HCT116 (cell line): ENCODE results near the gene JAGN1. TPM values are rescaled to one million over a fixed set of nuclear protein-coding genes. Genes with fewer than 3 reads are reported as not detected.

Experiments
- ATAC-seq: fragments of 200-7000 bp; cut with Tn5 transposase; 2 replicates; pipeline ENCODE4 v1.9.1; 2020; ENCODE audit warnings: mild to moderate bottlenecking, moderate library complexity
- BruUV-seq: library from RNA; stranded (reverse); fragments of 400-500 nt; replicated peaks from 2 replicates; lab custom pipeline; 2021; lab: Mats Ljungman, UMichigan
- CTCF ChIA-PET: fragments of 300-600 bp; sonication (Branson Sonifier 250); formaldehyde crosslinking; loops from one replicate; lab custom pipeline; 2021; ENCODE audit warnings: antibody characterized with exemption; lab: Charles Lee
- POLR2A ChIA-PET: fragments of 300-600, 350-600 bp; sonication (Branson Sonifier 250); formaldehyde crosslinking; loops from one replicate; lab custom pipeline; 2021; ENCODE audit warnings: antibody characterized with exemption; lab: Charles Lee
- RAD21 ChIA-PET, 2 experiments: fragments of 300-600 bp; sonication (Branson Sonifier 250); formaldehyde crosslinking; loops; one replicate each; lab custom pipeline; 2023; ENCODE audit warnings: low total read pairs in 2 of 2; ENCODE audit not compliant: uncharacterized antibody in 2 of 2, unreplicated experiment in 2 of 2, low non-redundant PET in 1 of 2; lab: Charles Lee
- DNase-seq: peaks from one replicate; pipeline ENCODE4 v3.0.0-alpha.2; 2010; ENCODE audit warnings: low read depth, low spot score
- H2AFZ ChIP-seq: fragments of 200-600 bp; shearing (Covaris generic), sonication (generic); 2 replicates; pipeline ENCODE4 v1.6.1; 2017; ENCODE audit warnings: low read depth, mixed run types, mixed read lengths, antibody characterized with exemption, low read length; ENCODE audit not compliant: poor library complexity, severe bottlenecking
- H3K27ac ChIP-seq: 2 replicates; pipeline ENCODE4 v1.5.1; 2012; ENCODE audit warnings: low read depth, low read length
- H3K27me3 ChIP-seq: fragments of 200-600 bp; sonication (generic); 2 replicates; pipeline ENCODE4 v1.6.1; 2016; ENCODE audit warnings: mixed run types, low read length, mixed read lengths; ENCODE audit not compliant: insufficient read depth
- H3K36me3 ChIP-seq, 2 experiments: fragments of 200-500 bp in 1 of 2; fragments of 200-600 bp in 1 of 2; sonication (Bioruptor generic) in 1 of 2; sonication (generic) in 1 of 2; 2 replicates each; pipeline versions ENCODE4 v1.5.1 to v1.6.1; 2014 to 2016; ENCODE audit warnings: low read length in 2 of 2, inconsistent platforms in 1 of 2, mixed read lengths in 1 of 2, mixed run types in 1 of 2; ENCODE audit not compliant: insufficient read depth in 2 of 2, control insufficient read depth in 1 of 2
- H3K4me1 ChIP-seq, 2 experiments: fragments of 200-600 bp in 1 of 2; sonication (generic) in 1 of 2; 2 replicates each; pipeline versions ENCODE4 v1.5.1 to v1.6.1; 2012 to 2017; ENCODE audit warnings: low read length in 2 of 2, inconsistent platforms in 1 of 2, mild to moderate bottlenecking in 1 of 2, mixed read lengths in 1 of 2, mixed run types in 1 of 2, moderate library complexity in 1 of 2; ENCODE audit not compliant: insufficient read depth in 2 of 2, control insufficient read depth in 1 of 2
- H3K4me2 ChIP-seq: fragments of 200-600 bp; sonication (generic); 2 replicates; pipeline ENCODE4 v1.6.1; 2017; ENCODE audit warnings: mixed run types, low read length, mixed read lengths
- H3K4me3 ChIP-seq, 2 experiments: fragments of 200-600 bp in 1 of 2; sonication (generic) in 1 of 2; replicated peaks in 1 of 2; 2 replicates each; pipeline ENCODE4 v1.5.1; 2011 to 2016; ENCODE audit warnings: low read length in 2 of 2, control low read depth in 1 of 2, low read depth in 1 of 2, mild to moderate bottlenecking in 1 of 2, mixed read lengths in 1 of 2, mixed run types in 1 of 2
- H3K79me2 ChIP-seq: fragments of 200-600 bp; sonication (generic); 2 replicates; pipeline ENCODE4 v1.6.1; 2017; ENCODE audit warnings: mild to moderate bottlenecking, mixed run types, low read length, moderate library complexity, mixed read lengths; ENCODE audit not compliant: insufficient read depth
- H3K9ac ChIP-seq: fragments of 200-600 bp; sonication (generic); 2 replicates; pipeline ENCODE4 v1.6.1; 2016; ENCODE audit warnings: low read length, mixed read lengths
- H3K9me2 ChIP-seq: fragments of 200-600 bp; sonication (generic), shearing (Covaris generic); 2 replicates; pipeline ENCODE4 v1.6.1; 2017; ENCODE audit warnings: mixed run types, mild to moderate bottlenecking, moderate library complexity; ENCODE audit not compliant: insufficient read depth
- H3K9me3 ChIP-seq, 2 experiments: fragments of 200-500 bp in 1 of 2; fragments of 200-600 bp in 1 of 2; sonication (Bioruptor generic) in 1 of 2; sonication (generic) in 1 of 2; 2 replicates each; pipeline ENCODE4 v1.6.1; 2014 to 2017; ENCODE audit warnings: low read length in 2 of 2, mixed read lengths in 2 of 2, inconsistent platforms in 1 of 2, low read depth in 1 of 2, mild to moderate bottlenecking in 1 of 2, mixed run types in 1 of 2, moderate library complexity in 1 of 2; ENCODE audit not compliant: control insufficient read depth in 1 of 2, insufficient read depth in 1 of 2
- H4K20me1 ChIP-seq: fragments of 200-600 bp; sonication (generic), shearing (Covaris generic); 2 replicates; pipeline ENCODE4 v1.6.1; 2017; ENCODE audit warnings: mixed run types, mild to moderate bottlenecking, moderate library complexity; ENCODE audit not compliant: insufficient read depth
- CBX3 ChIP-seq: IDR thresholded peaks from 2 replicates; pipeline ENCODE4 v1.6.1; 2012; ENCODE audit warnings: low read depth
- EGR1 ChIP-seq: IDR thresholded peaks from 2 replicates; pipeline ENCODE4 v1.6.1; 2012; ENCODE audit warnings: low read depth
- JUND ChIP-seq: IDR thresholded peaks from 2 replicates; pipeline ENCODE4 v1.6.1; 2012
- POLR2A ChIP-seq: IDR thresholded peaks from 2 replicates; pipeline ENCODE4 v1.7.0; 2011; ENCODE audit warnings: borderline replicate concordance; ENCODE audit not compliant: insufficient read depth, insufficient read length; ENCODE audit errors: extremely low read depth
- SIN3A ChIP-seq: IDR thresholded peaks from 2 replicates; pipeline ENCODE4 v1.6.1; 2012; ENCODE audit warnings: low read depth
- YY1 ChIP-seq: IDR thresholded peaks from 2 replicates; pipeline ENCODE4 v1.6.1; 2011; ENCODE audit warnings: low read length, low read depth, moderate library complexity, mild to moderate bottlenecking; ENCODE audit not compliant: insufficient replicate concordance; ENCODE audit errors: extremely low read depth
- ZFX ChIP-seq: fragments of 450-650 bp; IDR thresholded peaks from 2 replicates; pipeline ENCODE4 v1.6.1; 2017
- intact Hi-C: fragments of 100-400 bp; cut with micrococcal nuclease; formaldehyde crosslinking; loops from 2 replicates; pipeline ENCODE4 v1.10.0; 2022
- total RNA-seq: library from RNA; stranded (reverse); gene quantifications from one replicate; pipeline ENCODE4 v1.2.1, GENCODE V29; 2021; ENCODE audit not compliant: unreplicated experiment
- TF ChIP-seq, protein P1 (sequence below): IDR thresholded peaks from 2 replicates; pipeline ENCODE4 v1.6.1; 2012
- TF ChIP-seq, protein P2 (sequence below): IDR thresholded peaks from 2 replicates; pipeline ENCODE4 v1.6.1; 2012
- TF ChIP-seq, protein P3 (sequence below): IDR thresholded peaks from 2 replicates; pipeline ENCODE4 v1.6.1; 2011; ENCODE audit warnings: mild to moderate bottlenecking, low read length, moderate library complexity; ENCODE audit not compliant: insufficient replicate concordance; ENCODE audit errors: extremely low read depth

The JAGN1 gene
- total RNA-seq, 1 experiment from 2014 or later = 33.4 TPM

GRCh38 chr3:9942164-9942563 lies 51.8 kb downstream of the JAGN1 start:
- no peak for ATAC-seq
- H3K36me3 ChIP-seq = no peaks in the 10 kb centered on the region
- H3K9me3 ChIP-seq = no peaks in the 10 kb centered on the region
- intact Hi-C loops = loop anchor here (10.0 kb wide), 1 partner anchor 283 kb away; no protein-coding TSS in a partner anchor
- H4K20me1 ChIP-seq = no peaks in the 10 kb centered on the region
- no TSS peak for BruUV-seq
- DNase-seq = no peak
- no peak overlapping the region for H3K4me3 ChIP-seq
- ChIA-PET CTCF (no interaction called here), POLR2A (interaction anchor here (1.0 kb wide), 1 partner anchor 9 kb away, joined by 3 read pairs; the partner anchor contains the start of gene CRELD1), RAD21 (no interaction called here)
- no peak overlapping the region for H2AFZ ChIP-seq
- peaks cover 2 to 16% of the 10 kb centered on the region in 2 experiments; a peak in 2 of 4 replicates for H3K4me1 ChIP-seq
- no peak overlapping the region for H3K4me2 ChIP-seq
- H3K27ac ChIP-seq = no peak overlapping the region
- no peaks in the 10 kb centered on the region for H3K79me2 ChIP-seq
- no peak overlapping the region for H3K9ac ChIP-seq
- no peaks in the 10 kb centered on the region for H3K27me3 ChIP-seq
- H3K9me2 ChIP-seq = no peaks in the 10 kb centered on the region
- TF ChIP-seq, protein P1, sequence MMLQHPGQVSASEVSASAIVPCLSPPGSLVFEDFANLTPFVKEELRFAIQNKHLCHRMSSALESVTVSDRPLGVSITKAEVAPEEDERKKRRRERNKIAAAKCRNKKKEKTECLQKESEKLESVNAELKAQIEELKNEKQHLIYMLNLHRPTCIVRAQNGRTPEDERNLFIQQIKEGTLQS = no peak
- no peak for TF ChIP-seq JUND
- TF ChIP-seq, protein P2, sequence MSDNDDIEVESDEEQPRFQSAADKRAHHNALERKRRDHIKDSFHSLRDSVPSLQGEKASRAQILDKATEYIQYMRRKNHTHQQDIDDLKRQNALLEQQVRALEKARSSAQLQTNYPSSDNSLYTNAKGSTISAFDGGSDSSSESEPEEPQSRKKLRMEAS = no peak
- TF ChIP-seq SIN3A = no peak
- no peak for TF ChIP-seq EGR1
- TF ChIP-seq CBX3 = no peak
- TF ChIP-seq, protein P3, sequence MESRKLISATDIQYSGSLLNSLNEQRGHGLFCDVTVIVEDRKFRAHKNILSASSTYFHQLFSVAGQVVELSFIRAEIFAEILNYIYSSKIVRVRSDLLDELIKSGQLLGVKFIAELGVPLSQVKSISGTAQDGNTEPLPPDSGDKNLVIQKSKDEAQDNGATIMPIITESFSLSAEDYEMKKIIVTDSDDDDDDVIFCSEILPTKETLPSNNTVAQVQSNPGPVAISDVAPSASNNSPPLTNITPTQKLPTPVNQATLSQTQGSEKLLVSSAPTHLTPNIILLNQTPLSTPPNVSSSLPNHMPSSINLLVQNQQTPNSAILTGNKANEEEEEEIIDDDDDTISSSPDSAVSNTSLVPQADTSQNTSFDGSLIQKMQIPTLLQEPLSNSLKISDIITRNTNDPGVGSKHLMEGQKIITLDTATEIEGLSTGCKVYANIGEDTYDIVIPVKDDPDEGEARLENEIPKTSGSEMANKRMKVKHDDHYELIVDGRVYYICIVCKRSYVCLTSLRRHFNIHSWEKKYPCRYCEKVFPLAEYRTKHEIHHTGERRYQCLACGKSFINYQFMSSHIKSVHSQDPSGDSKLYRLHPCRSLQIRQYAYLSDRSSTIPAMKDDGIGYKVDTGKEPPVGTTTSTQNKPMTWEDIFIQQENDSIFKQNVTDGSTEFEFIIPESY = no peak
- no peak for TF ChIP-seq ZFX
- TF ChIP-seq YY1 = no peak
- TF ChIP-seq POLR2A = no peak
